ENCODE results near the gene LRP1. TPM values are rescaled to one million over a fixed set of nuclear protein-coding genes. Genes with fewer than 3 reads are reported as not detected.

Gene LRP1
- total RNA-seq, 1 experiment from 2014 or later: 28.4 TPM

DNA sequence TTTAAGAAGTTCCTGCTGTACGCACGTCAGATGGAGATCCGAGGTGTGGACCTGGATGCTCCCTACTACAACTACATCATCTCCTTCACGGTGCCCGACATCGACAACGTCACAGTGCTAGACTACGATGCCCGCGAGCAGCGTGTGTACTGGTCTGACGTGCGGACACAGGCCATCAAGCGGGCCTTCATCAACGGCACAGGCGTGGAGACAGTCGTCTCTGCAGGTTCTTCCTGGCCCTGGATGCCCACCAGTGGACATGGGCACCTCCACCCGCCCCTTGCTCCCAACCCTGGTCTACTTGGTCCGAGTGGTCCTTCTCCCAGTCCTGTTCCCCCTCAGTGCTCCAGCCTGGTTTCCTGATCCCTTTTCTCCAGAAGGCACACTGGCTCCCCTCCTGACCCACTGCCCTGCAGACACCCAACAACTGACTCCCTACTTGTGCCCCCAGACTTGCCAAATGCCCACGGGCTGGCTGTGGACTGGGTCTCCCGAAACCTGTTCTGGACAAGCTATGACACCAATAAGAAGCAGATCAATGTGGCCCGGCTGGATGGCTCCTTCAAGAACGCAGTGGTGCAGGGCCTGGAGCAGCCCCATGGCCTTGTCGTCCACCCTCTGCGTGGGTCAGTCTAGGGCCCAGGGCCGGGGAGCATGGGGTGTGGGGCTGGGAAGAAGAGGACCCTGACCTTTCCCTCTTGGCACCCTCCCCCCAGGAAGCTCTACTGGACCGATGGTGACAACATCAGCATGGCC, 51.2 kb downstream of the LRP1 start:
- no peak for DNase-seq (ENCODE audit: low read depth)
- in situ Hi-C loops (cut with HindIII; ENCODE audit: low pct_unique_long_range_greater_than_20kb, low sequenced_read_pairs): no loop called here

- in situ Hi-C loops (cut with HindIII; ENCODE audit: low pct_unique_long_range_greater_than_20kb, low sequenced_read_pairs): no loop called here
- DNase-seq (ENCODE audit: low read depth): no peak
These were observed 52.2 kb downstream of the LRP1 start for GRCh38 chr12:57180321-57180989.

- in situ Hi-C loops (cut with HindIII; ENCODE audit: low pct_unique_long_range_greater_than_20kb, low sequenced_read_pairs): no loop called here
- no peak for DNase-seq (ENCODE audit: low read depth)
These were observed 52.8 kb downstream of the LRP1 start for GRCh38 chr12:57181072-57181471.

- no peak for DNase-seq (ENCODE audit: low read depth)
- in situ Hi-C loops (cut with HindIII; ENCODE audit: low pct_unique_long_range_greater_than_20kb, low sequenced_read_pairs): no loop called here
These were observed 53.4 kb downstream of the LRP1 start for GRCh38 chr12:57181561-57182155.

DNA sequence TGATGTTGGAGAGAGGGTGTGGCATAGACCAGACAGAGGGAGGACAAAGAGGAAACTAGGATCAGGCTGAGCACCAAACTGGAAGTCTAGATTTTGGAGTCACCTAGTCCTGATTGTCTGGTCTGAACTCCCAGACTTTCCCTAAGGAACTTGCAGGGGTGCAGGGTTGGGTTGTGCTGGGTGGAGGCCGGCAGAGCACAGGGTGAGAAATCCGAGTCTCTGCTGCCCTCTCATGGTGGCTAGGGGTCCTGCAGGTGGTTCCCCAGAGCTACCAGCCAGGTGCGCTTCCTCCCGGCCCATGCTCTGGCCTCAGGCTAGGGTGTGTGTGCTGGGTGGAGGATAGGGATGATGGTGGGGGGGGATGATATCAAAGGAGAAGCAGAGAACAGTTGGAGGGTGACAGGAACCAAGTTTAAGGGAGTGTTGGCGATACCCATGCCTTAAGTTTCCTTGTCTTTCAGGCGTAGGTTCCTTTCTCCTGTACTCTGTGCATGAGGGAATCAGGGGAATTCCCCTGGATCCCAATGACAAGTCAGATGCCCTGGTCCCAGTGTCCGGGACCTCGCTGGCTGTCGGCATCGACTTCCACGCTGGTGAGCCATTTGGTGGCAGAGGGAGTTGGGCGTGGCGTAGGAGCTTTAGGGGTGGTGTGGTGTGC, 54.8 kb downstream of the LRP1 start:
- in situ Hi-C loops (cut with HindIII; ENCODE audit: low pct_unique_long_range_greater_than_20kb, low sequenced_read_pairs): no loop called here
- peak; percentile 69 for DNase-seq (ENCODE audit: low read depth)

GRCh38 chr12:57183939-57184725, 55.8 kb downstream of the LRP1 start:
- in situ Hi-C loops (cut with HindIII; ENCODE audit: low pct_unique_long_range_greater_than_20kb, low sequenced_read_pairs): no loop called here
- no peak for DNase-seq (ENCODE audit: low read depth)

- no peak for DNase-seq (ENCODE audit: low read depth)
- in situ Hi-C loops (cut with HindIII; ENCODE audit: low pct_unique_long_range_greater_than_20kb, low sequenced_read_pairs): no loop called here
These were observed 57.1 kb downstream of the LRP1 start for GRCh38 chr12:57185403-57185802.

DNA sequence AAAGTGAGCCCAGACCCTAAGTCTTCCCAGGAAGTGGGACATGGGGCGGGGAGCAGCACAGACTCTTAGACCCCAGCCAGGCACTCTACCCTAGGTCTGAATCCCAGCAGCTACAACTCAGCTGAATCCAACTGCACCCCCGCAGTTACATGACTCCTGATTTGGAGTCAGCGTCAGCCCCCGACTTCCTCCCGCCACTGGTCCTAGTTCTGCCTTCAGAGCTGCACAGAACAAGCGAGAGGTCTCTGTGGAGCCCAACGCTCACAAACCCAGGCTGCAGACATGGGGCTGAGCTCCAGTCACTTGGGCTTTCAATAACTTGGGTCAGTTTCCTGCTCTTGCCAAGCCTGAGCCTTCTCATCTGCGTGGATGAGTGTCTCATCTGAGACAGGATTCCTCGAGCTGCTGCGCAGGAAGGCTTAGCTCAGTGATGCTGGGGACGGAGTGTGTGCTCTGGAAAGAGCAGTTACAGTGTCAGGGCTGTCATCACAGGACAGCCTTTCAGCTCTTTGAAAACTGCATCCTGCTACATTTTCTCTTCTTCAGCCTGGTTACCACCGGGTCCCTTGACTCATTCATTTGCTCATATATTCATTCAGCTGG, 57.7 kb downstream of the LRP1 start:
- no peak for DNase-seq (ENCODE audit: low read depth)
- in situ Hi-C loops (cut with HindIII; ENCODE audit: low pct_unique_long_range_greater_than_20kb, low sequenced_read_pairs): no loop called here

- no peak for DNase-seq (ENCODE audit: low read depth)
- in situ Hi-C loops (cut with HindIII; ENCODE audit: low pct_unique_long_range_greater_than_20kb, low sequenced_read_pairs): no loop called here
These were observed 59.2 kb downstream of the LRP1 start for GRCh38 chr12:57187222-57188089.

DNA sequence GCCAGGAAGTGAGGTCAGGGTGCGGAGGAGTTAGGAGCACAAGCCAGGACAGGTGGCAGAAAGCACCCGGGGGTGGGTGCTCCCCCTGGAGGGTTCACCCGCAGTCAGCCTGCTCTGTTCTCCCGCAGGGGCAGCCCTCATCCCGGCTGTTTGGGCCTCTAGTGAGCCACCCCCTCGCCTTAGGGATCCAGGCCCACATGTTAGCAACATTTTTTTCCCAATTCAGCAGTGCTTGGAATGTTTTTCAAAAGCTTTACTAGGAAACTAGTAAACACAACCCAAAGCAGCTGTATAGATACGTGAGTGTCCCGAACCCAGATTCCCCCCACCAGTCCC, 59.8 kb downstream of the LRP1 start:
- DNase-seq (ENCODE audit: low read depth): no peak
- in situ Hi-C loops (cut with HindIII; ENCODE audit: low pct_unique_long_range_greater_than_20kb, low sequenced_read_pairs): no loop called here

DNA sequence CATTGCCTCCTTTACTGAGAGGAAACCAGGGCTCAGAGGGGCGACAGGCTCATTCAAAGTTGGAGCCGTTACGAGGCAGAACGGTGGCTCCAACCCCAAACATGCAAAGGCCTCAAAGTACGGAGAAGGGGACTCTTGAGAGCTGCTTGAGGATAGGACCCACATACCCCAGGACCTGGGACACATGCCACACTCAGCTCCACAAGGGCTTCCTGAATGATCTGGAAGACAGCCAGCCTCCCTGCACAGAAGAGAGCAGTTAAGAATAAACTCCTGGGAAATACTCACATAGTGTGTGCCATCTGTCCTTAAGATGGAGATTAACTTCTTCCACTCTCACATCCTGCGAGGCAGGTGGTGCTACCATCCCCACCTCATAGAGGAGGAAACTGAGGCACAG, 61.8 kb downstream of the LRP1 start:
- in situ Hi-C loops (cut with HindIII; ENCODE audit: low pct_unique_long_range_greater_than_20kb, low sequenced_read_pairs): no loop called here
- DNase-seq (ENCODE audit: low read depth): no peak

DNA sequence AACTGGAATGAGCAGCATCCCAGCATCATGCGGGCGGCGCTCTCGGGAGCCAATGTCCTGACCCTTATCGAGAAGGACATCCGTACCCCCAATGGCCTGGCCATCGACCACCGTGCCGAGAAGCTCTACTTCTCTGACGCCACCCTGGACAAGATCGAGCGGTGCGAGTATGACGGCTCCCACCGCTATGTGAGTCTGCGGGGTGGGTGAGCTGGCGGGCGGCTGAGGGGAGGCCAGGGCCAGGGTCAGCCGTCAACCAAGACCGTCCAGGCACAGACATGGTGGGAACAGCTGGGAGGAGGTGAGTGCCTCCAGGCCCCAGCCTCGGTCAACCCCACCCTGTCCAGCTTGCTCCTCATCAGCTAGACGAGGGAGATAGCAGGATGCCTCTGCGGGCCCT, 62.5 kb downstream of the LRP1 start:
- DNase-seq (ENCODE audit: low read depth): no peak
- in situ Hi-C loops (cut with HindIII; ENCODE audit: low pct_unique_long_range_greater_than_20kb, low sequenced_read_pairs): no loop called here

DNA sequence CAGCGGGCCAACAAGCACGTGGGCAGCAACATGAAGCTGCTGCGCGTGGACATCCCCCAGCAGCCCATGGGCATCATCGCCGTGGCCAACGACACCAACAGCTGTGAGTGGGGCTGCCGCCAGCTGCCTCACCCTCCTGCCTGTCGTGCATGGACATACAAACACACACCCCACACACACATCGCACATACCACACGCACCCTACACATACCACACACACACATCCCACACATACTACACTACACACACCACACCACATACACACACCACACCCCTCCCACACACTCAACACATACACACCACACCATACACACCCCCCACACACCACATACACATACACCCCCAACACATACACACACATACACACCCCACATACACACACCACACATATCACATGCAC, 63.1 kb downstream of the LRP1 start:
- in situ Hi-C loops (cut with HindIII; ENCODE audit: low pct_unique_long_range_greater_than_20kb, low sequenced_read_pairs): no loop called here
- no peak for DNase-seq (ENCODE audit: low read depth)

GRCh38 chr12:57192920-57193319, 64.6 kb downstream of the LRP1 start:
- in situ Hi-C loops (cut with HindIII; ENCODE audit: low pct_unique_long_range_greater_than_20kb, low sequenced_read_pairs): no loop called here

DNA sequence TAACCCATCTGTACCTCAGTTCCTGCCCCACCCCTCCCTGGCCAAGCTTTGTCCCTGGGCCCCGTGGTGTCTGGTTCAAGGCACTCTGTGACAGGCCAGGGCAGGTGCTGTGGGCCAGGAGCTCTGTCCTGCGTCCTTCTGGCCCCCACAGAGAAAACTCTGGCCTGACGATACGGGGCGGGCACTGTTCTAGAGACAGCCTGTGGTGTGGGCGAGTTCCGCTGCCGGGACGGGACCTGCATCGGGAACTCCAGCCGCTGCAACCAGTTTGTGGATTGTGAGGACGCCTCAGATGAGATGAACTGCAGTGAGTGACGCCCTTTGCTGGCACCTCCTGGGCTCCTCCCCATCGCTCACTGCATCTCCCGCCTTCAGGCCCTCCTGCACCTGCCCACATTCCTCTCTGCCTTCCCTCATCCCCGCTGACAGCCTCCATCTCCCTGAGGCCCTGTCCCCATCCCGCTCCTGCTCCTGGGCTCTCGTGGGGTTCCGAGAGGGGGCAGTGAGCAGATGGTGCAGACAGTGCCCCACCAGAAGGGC, 65.5 kb downstream of the LRP1 start:
- no peak for DNase-seq (ENCODE audit: low read depth)
- in situ Hi-C loops (cut with HindIII; ENCODE audit: low pct_unique_long_range_greater_than_20kb, low sequenced_read_pairs): no loop called here

More at GRCh38 chr12:57192920-57193319, 64.6 kb downstream of the LRP1 start:
- no peak for DNase-seq (ENCODE audit: low read depth)

DNA sequence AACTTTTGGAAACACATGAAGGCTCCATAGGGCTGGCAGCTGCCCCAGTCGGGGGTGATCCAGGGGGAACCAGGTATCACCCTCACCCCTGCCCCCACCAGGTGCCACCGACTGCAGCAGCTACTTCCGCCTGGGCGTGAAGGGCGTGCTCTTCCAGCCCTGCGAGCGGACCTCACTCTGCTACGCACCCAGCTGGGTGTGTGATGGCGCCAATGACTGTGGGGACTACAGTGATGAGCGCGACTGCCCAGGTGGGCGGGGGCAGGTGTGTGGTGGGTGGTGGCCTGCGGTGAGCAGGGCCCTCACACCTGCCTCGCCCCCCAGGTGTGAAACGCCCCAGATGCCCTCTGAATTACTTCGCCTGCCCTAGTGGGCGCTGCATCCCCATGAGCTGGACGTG, 66.0 kb downstream of the LRP1 start:
- DNase-seq (ENCODE audit: low read depth): no peak
- in situ Hi-C loops (cut with HindIII; ENCODE audit: low pct_unique_long_range_greater_than_20kb, low sequenced_read_pairs): no loop called here

GRCh38 chr12:57195186-57195585, 66.9 kb downstream of the LRP1 start:
- no peak for DNase-seq (ENCODE audit: low read depth)
- in situ Hi-C loops (cut with HindIII; ENCODE audit: low pct_unique_long_range_greater_than_20kb, low sequenced_read_pairs): no loop called here
